ENCODE results near the gene PASK.

DNA sequence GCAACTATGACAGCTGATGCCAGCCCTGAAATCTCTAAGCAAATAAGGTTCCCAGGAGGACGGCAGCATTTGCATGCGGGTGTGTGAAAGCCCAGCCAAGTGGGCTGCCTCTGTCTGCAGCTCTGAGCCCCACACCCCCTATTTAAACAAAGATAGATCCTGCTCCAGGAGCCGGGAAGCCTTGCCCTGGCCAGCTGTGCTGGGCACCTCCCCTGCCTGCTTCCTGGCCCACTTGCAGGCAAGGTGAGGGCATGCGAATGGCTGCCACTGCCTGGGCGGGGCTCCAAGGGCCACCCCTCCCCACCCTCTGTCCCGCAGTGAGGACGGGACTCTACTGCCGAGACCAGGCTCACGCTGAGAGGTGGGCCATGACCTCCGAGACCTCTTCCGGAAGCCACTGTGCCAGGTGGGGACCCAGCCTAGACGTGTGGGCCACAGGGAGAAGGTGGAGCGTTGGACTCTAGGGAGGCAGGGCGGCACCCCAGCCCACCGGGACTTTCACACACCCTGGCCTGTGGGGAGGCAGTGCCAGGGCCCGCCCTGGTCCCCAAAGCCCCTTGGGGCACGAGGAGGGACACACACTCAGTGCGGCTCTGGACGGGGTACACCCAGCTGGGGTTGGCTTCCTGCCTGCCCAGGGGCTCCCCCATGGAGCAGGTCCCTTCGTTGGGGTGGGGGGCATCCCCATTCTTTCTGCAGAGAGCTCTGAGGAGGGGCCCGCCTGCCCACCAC, 39.3 kb upstream of the PASK start, which contains the start of gene ANO7:
- TF ChIP-seq, protein P1, sequence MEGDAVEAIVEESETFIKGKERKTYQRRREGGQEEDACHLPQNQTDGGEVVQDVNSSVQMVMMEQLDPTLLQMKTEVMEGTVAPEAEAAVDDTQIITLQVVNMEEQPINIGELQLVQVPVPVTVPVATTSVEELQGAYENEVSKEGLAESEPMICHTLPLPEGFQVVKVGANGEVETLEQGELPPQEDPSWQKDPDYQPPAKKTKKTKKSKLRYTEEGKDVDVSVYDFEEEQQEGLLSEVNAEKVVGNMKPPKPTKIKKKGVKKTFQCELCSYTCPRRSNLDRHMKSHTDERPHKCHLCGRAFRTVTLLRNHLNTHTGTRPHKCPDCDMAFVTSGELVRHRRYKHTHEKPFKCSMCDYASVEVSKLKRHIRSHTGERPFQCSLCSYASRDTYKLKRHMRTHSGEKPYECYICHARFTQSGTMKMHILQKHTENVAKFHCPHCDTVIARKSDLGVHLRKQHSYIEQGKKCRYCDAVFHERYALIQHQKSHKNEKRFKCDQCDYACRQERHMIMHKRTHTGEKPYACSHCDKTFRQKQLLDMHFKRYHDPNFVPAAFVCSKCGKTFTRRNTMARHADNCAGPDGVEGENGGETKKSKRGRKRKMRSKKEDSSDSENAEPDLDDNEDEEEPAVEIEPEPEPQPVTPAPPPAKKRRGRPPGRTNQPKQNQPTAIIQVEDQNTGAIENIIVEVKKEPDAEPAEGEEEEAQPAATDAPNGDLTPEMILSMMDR (optimal IDR thresholded peaks at IDR 0.05 in 1 of 3, IDR thresholded peaks at IDR 0.05 in 1 of 3, conservative IDR thresholded peaks at IDR 0.05 in 1 of 3; ENCODE audit: extremely low read depth in 1 of 3, insufficient read depth in 2 of 3, low read length in 3 of 3): no peak
- no peak for TF ChIP-seq EZH2 (IDR thresholded peaks at IDR 0.05; ENCODE audit: low read length)
